Adrenal gland (tissue), 12 donors: ENCODE results near the gene DNAJC6. TPM values are rescaled to one million over a fixed set of nuclear protein-coding genes. Genes with fewer than 3 reads are reported as not detected.

Source experiments
- DNase-seq, 7 donors: peaks; one replicate each; pipeline ENCODE4 v3.0.0-alpha.2; 2019 to 2020
- H3K27ac ChIP-seq, 5 donors: fragments of 200-600 bp; sonication (generic) in 4 of 5; 1 replicate in 3 of 5; 2 replicates in 2 of 5; pipeline versions ENCODE4 v1.5.1 to v1.8.0; 2016 to 2020; ENCODE audit warnings: mild to moderate bottlenecking in 1 of 5
- H3K27me3 ChIP-seq: fragments of 200-600 bp; 2 replicates; pipeline ENCODE4 v1.8.0; 2021
- H3K36me3 ChIP-seq, 2 donors: fragments of 200-600 bp; replicated peaks in 1 of 2; 1 replicate in 1 of 2; 2 replicates in 1 of 2; pipeline versions ENCODE4 v1.5.1 to v1.8.0; 2018 to 2022
- H3K4me1 ChIP-seq, 2 donors: fragments of 200-600 bp; replicated peaks in 1 of 2; 1 replicate in 1 of 2; 2 replicates in 1 of 2; pipeline versions ENCODE4 v1.5.1 to v1.8.0; 2018 to 2021
- H3K4me3 ChIP-seq, 4 donors: fragments of 200-600 bp; sonication (generic) in 3 of 4; one replicate each; pipeline ENCODE4 v1.5.1; 2016 to 2018
- H3K9me3 ChIP-seq, 3 donors: fragments of 200-600 bp; sonication (generic) in 1 of 3; replicated peaks in 1 of 3; 1 replicate in 2 of 3; 2 replicates in 1 of 3; pipeline versions ENCODE4 v1.5.1 to v1.8.0; 2016 to 2021
- CTCF ChIP-seq, 6 experiments: fragments of 450-650 bp in 4 of 6; fragments of 200-600 bp in 2 of 6; sonication (generic) in 1 of 6; IDR thresholded peaks; 1 replicate in 5 of 6; 2 replicates in 1 of 6; pipeline versions ENCODE4 v1.5.1 to v1.8.0; 2016 to 2021; ENCODE audit warnings: antibody characterized with exemption in 6 of 6, mild to moderate bottlenecking in 2 of 6, moderate library complexity in 1 of 6
- POLR2A ChIP-seq, 2 donors: fragments of 450-650 bp; IDR thresholded peaks; one replicate each; pipeline ENCODE4 v1.6.1; 2017; ENCODE audit warnings: antibody characterized with exemption in 2 of 2, mild to moderate bottlenecking in 2 of 2, moderate library complexity in 1 of 2
- WGBS, 4 donors: extraction: QIAGEN DNeasy Blood & Tissue Kit in 2 of 4; methylation state at CpG; one replicate each; pipeline versions ENCODE4 v1.1.5 to v1.1.7; 2013 to 2017; 5-methylcytosine and 5-hydroxymethylcytosine counted together
- intact Hi-C, 2 donors: fragments of 100-400 bp; cut with DNase I; formaldehyde crosslinking; loops; one replicate each; pipeline versions ENCODE4 v1.14.1 to v1.15.0; 2022 to 2023
- polyA plus RNA-seq, 3 donors: library from polyadenylated mRNA; stranded (reverse); fragments of 200-250 nt in 2 of 3; fragments of 350-450 nt in 1 of 3; fragmentation: Illumina TruSeq in 1 of 3; extraction: RNeasy Lipid Tissue Mini Kit (QIAGEN cat#74804) in 1 of 3; gene quantifications; one replicate each; pipeline ENCODE4 v1.2.3, GENCODE V29; 2013 to 2014
- total RNA-seq, 9 donors: library from RNA; depleted of rRNA in 4 of 9; stranded (reverse); fragments of >200 nt in 4 of 9; fragments of 120-200 nt in 1 of 9; fragmentation: NEBNext Ultra II Directional in 1 of 9; extraction: Animal tissue kit (Norgen Biotek cat#: 25700) in 1 of 9; gene quantifications; one replicate each; pipeline versions ENCODE4 v1.1.0 to v1.2.4, GENCODE V29; 2013 to 2023
- donor health status: healthy with polysubstance abuse.
- donor health status: Bipolar disorder and iron deficiency.
- donor health status: DM: yes; HTN: yes; CAD: no.
- donor health status: DM: no; HTN: no; CAD: no.
- donor health status: DM: no; HTN: no; CAD: no.
- donor health status: DM: yes; HTN: yes; CAD: no.

Gene DNAJC6
- total and polyA plus RNA-seq, 12 donors, result 1.5 to 39.8 (median 13.2) TPM

GRCh38 chr1:65429078-65429477, 119.7 kb downstream of the DNAJC6 start:
- Histone ChIP-seq H3K36me3 (peaks cover 0 to 45% of the 10 kb centered on the region in 2 donors), H3K27ac (peak overlapping the region in 4 of 5 donors; percentile 25 to 85 (median 66)), H3K4me3 (no peak overlapping the region), H3K27me3 (no peaks in the 10 kb centered on the region), H3K4me1 (peaks cover 19 to 42% of the 10 kb centered on the region in 2 donors), H3K9me3 (no peaks in the 10 kb centered on the region)
- 87 to 96% (median 93%) methylated on average over 2 of the region's 2 CpGs for WGBS, 4 donors
- DNase-seq, result no peak
- intact Hi-C loops, result loop anchor here in 1 of 2 donors (10.0 kb wide), 1 partner anchor 174 kb away; no protein-coding TSS in a partner anchor
- TF ChIP-seq CTCF (IDR thresholded peaks at IDR 0.05) (no peak), POLR2A (IDR thresholded peaks at IDR 0.05) (no peak)

- peak overlapping the region; percentile 52 to 85 (median 69) for H3K27ac ChIP-seq
- 22 to 31% (median 23%) methylated on average over 7 of the region's 7 CpGs for WGBS, 4 donors
- H3K9me3 ChIP-seq, result no peaks in the 10 kb centered on the region
- DNase-seq, result peak; percentile 43 to 77 (median 71)
- peaks cover 14 to 36% of the 10 kb centered on the region in 2 donors for H3K4me1 ChIP-seq
- intact Hi-C loops, result loop anchor here in 1 of 2 donors (10.0 kb wide), 2 partner anchors 175 to 255 kb away; no protein-coding TSS in a partner anchor
- H3K4me3 ChIP-seq, result peak overlapping the region in 1 of 4 donors; percentile 21
- peaks cover 0 to 50% of the 10 kb centered on the region in 2 donors for H3K36me3 ChIP-seq
- TF ChIP-seq POLR2A (IDR thresholded peaks at IDR 0.05) (peak in 1 of 2 donors; percentile 41), CTCF (IDR thresholded peaks at IDR 0.05) (no peak)
- H3K27me3 ChIP-seq, result no peaks in the 10 kb centered on the region
These were observed 120.5 kb downstream of the DNAJC6 start for GRCh38 chr1:65429806-65430205.

- no peak for DNase-seq
- TF ChIP-seq POLR2A (IDR thresholded peaks at IDR 0.05) (no peak), CTCF (IDR thresholded peaks at IDR 0.05) (peak; percentile 22 to 67 (median 50))
- H3K4me3 ChIP-seq, result no peak overlapping the region
- peak overlapping the region in 1 of 5 donors; percentile 85 for H3K27ac ChIP-seq
- H3K9me3 ChIP-seq, result no peaks in the 10 kb centered on the region
- H3K4me1 ChIP-seq, result peaks cover 14 to 28% of the 10 kb centered on the region in 2 donors
- peaks cover 0 to 43% of the 10 kb centered on the region in 2 donors for H3K36me3 ChIP-seq
- intact Hi-C loops, result loop anchor here in 1 of 2 donors (10.0 kb wide), 1 partner anchor 254 kb away; no protein-coding TSS in a partner anchor
- no peaks in the 10 kb centered on the region for H3K27me3 ChIP-seq
- 0 to 89% (median 54%) methylated on average over 1 of the region's 1 CpG for WGBS, 4 donors
These were observed 121.9 kb downstream of the DNAJC6 start for GRCh38 chr1:65431111-65431705.

GRCh38 chr1:65432918-65433317, 123.6 kb downstream of the DNAJC6 start:
- TF ChIP-seq CTCF (IDR thresholded peaks at IDR 0.05) (no peak), POLR2A (IDR thresholded peaks at IDR 0.05) (no peak)
- DNase-seq, result no peak
- no peaks in the 10 kb centered on the region for H3K27me3 ChIP-seq
- H3K36me3 ChIP-seq, result peaks cover 0 to 26% of the 10 kb centered on the region in 2 donors
- no peaks in the 10 kb centered on the region for H3K9me3 ChIP-seq
- intact Hi-C loops, result loop anchor here in 1 of 2 donors (10.0 kb wide), 1 partner anchor 252 kb away; no protein-coding TSS in a partner anchor
- WGBS, 4 donors, result 79 to 84% (median 81%) methylated on average over 8 of the region's 8 CpGs
- no peak overlapping the region for H3K4me3 ChIP-seq
- peaks cover 14 to 28% of the 10 kb centered on the region in 2 donors for H3K4me1 ChIP-seq
- no peak overlapping the region for H3K27ac ChIP-seq
